K562 (cell line): ENCODE data around the gene PRR14. TPM values are rescaled to one million over a fixed set of nuclear protein-coding genes. Genes with fewer than 3 reads are reported as not detected.

Source experiments
- ATAC-seq: fragments of 200-7000 bp; cut with Tn5 transposase; 3 replicates; pipeline ENCODE4 v1.9.1; 2020; ENCODE audit warnings: moderate library complexity
- BruUV-seq: library from RNA; stranded (reverse); fragments of 400-500 nt; replicated peaks from 2 replicates; lab custom pipeline; 2021; lab: Mats Ljungman, UMichigan
- CTCF ChIA-PET: fragments of 300-600 bp; formaldehyde crosslinking; extraction: SDS; loops from one replicate; lab custom pipeline; 2021; ENCODE audit warnings: low intra/inter-chr PET ratio; lab: Yijun Ruan, JAX
- POLR2A ChIA-PET: fragments of 300-600, 350-650 bp; sonication (Branson Sonifier 250); formaldehyde crosslinking; extraction: SDS; loops from one replicate; lab custom pipeline; 2021; ENCODE audit warnings: antibody characterized with exemption, inconsistent platforms; lab: Yijun Ruan, JAX
- DNase-seq, 4 experiments: peaks; one replicate each; pipeline versions ENCODE4 v3.0.0 to v3.0.0-alpha.2; 2011 to 2018; ENCODE audit warnings: low spot score in 3 of 4, mixed read lengths in 3 of 4; ENCODE audit errors: extremely low read depth in 1 of 4
- FAIRE-seq: peaks from 2 replicates; lab custom pipeline; 2011; peaks lifted over from hg19 to GRCh38; lab: Jason Lieb, UNC
- H2AFZ ChIP-seq: 2 replicates; pipeline ENCODE4 v1.6.0; 2011; ENCODE audit warnings: low read depth, low read length, control low read depth, inconsistent platforms
- H3K27ac ChIP-seq: fragments of 200-600 bp; 3 replicates; pipeline ENCODE4 v1.8.0; 2011; ENCODE audit warnings: low read depth, mild to moderate bottlenecking, control low read depth, inconsistent platforms, low read length, moderate library complexity, mixed read lengths; ENCODE audit errors: extremely low read depth
- H3K27me3 ChIP-seq, 2 experiments: fragments of 300-600 bp in 1 of 2; 2 replicates in 1 of 2; 3 replicates in 1 of 2; pipeline versions ENCODE4 v1.6.0 to v1.8.0; 2011; ENCODE audit warnings: inconsistent platforms in 2 of 2, low read length in 2 of 2, mild to moderate bottlenecking in 1 of 2, mixed read lengths in 1 of 2, moderate library complexity in 1 of 2; ENCODE audit not compliant: control insufficient read depth in 2 of 2, insufficient read depth in 2 of 2
- H3K36me3 ChIP-seq: fragments of 300-600 bp; 3 replicates; pipeline ENCODE4 v1.8.0; 2011; ENCODE audit warnings: mild to moderate bottlenecking, low read length, inconsistent platforms; ENCODE audit not compliant: control insufficient read depth, insufficient read depth
- H3K4me1 ChIP-seq, 2 experiments: fragments of 200-600 bp in 1 of 2; replicated peaks in 1 of 2; 2 replicates in 1 of 2; 3 replicates in 1 of 2; pipeline versions ENCODE4 v1.5.1 to v1.8.0; 2011; ENCODE audit warnings: inconsistent platforms in 2 of 2, low read length in 2 of 2, mild to moderate bottlenecking in 1 of 2, mixed read lengths in 1 of 2, moderate library complexity in 1 of 2; ENCODE audit not compliant: control insufficient read depth in 2 of 2, insufficient read depth in 2 of 2
- H3K4me2 ChIP-seq: 2 replicates; pipeline ENCODE4 v1.6.1; 2011; ENCODE audit warnings: low read length, control low read depth, inconsistent platforms, mixed read lengths; ENCODE audit not compliant: insufficient read depth
- H3K4me3 ChIP-seq: fragments of 200-600 bp; sonication (generic), shearing (Covaris generic); 2 replicates; pipeline ENCODE4 v1.5.1; 2016; ENCODE audit warnings: control low read depth, inconsistent platforms
- H3K79me2 ChIP-seq: fragments of 200-600 bp; 3 replicates; pipeline ENCODE4 v1.8.0; 2011; ENCODE audit warnings: low read length, inconsistent platforms; ENCODE audit not compliant: control insufficient read depth, insufficient read depth
- H3K9ac ChIP-seq, 2 experiments: 2 replicates each; pipeline versions ENCODE4 v1.6.0 to v1.6.1; 2011; ENCODE audit warnings: low read depth in 2 of 2, low read length in 2 of 2, control low read depth in 1 of 2, inconsistent platforms in 1 of 2, mild to moderate bottlenecking in 1 of 2, mixed read lengths in 1 of 2; ENCODE audit not compliant: insufficient read depth in 1 of 2
- H3K9me1 ChIP-seq: one replicate; pipeline ENCODE4 v1.6.0; 2011; ENCODE audit warnings: inconsistent platforms, mild to moderate bottlenecking, low read length, moderate library complexity; ENCODE audit not compliant: control insufficient read depth, insufficient read depth
- H3K9me3 ChIP-seq: replicated peaks from 2 replicates; pipeline ENCODE4 v1.5.1; 2011; ENCODE audit warnings: low read depth, low read length, inconsistent platforms; ENCODE audit not compliant: control insufficient read depth, insufficient read depth
- H4K20me1 ChIP-seq: replicated peaks from 2 replicates; pipeline ENCODE4 v1.6.1; 2011; ENCODE audit warnings: low read length, inconsistent platforms, mixed read lengths; ENCODE audit not compliant: control insufficient read depth, insufficient read depth
- CBFA2T3 ChIP-seq: fragments of 450-650 bp; IDR thresholded peaks from 2 replicates; pipeline ENCODE4 v1.6.1; 2017
- CREB1 ChIP-seq, 2 experiments: sonication (generic) in 1 of 2; formaldehyde crosslinking in 1 of 2; IDR thresholded peaks; 2 replicates each; pipeline versions ENCODE4 v1.6.1 to v1.8.0; 2012 to 2022; ENCODE audit warnings: inconsistent platforms in 1 of 2, mild to moderate bottlenecking in 1 of 2, missing genetic modification reagents in 1 of 2, moderate library complexity in 1 of 2
- DIDO1 ChIP-seq: fragments of 450-650 bp; IDR thresholded peaks from 2 replicates; pipeline ENCODE4 v1.6.1; 2016; ENCODE audit warnings: low read depth, missing biosample characterization, missing genetic modification characterization
- DPF2 ChIP-seq: fragments of 450-650 bp; IDR thresholded peaks from 2 replicates; pipeline ENCODE4 v1.6.1; 2016
- FOXA1 ChIP-seq: fragments of 450-650 bp; IDR thresholded peaks from 2 replicates; pipeline ENCODE4 v1.6.1; 2016; ENCODE audit warnings: mild to moderate bottlenecking, borderline replicate concordance
- FOXK2 ChIP-seq, 2 experiments: fragments of 450-650 bp; IDR thresholded peaks in 1 of 2; conservative IDR thresholded peaks in 1 of 2; 2 replicates each; pipeline ENCODE4 v1.6.1; 2016; ENCODE audit warnings: low read depth in 2 of 2, mild to moderate bottlenecking in 1 of 2
- GATAD2A ChIP-seq: fragments of 450-650 bp; IDR thresholded peaks from 2 replicates; pipeline ENCODE4 v1.6.1; 2017
- IRF9 ChIP-seq: fragments of 450-650 bp; IDR thresholded peaks from 2 replicates; pipeline ENCODE4 v1.6.1; 2016; ENCODE audit warnings: missing biosample characterization, missing genetic modification characterization
- KAT8 ChIP-seq: fragments of 450-650 bp; IDR thresholded peaks from 2 replicates; pipeline ENCODE4 v1.6.1; 2016; ENCODE audit warnings: low read depth, mild to moderate bottlenecking
- KDM1A ChIP-seq, 2 experiments: fragments of 450-650 bp; IDR thresholded peaks; 2 replicates each; pipeline ENCODE4 v1.6.1; 2016; ENCODE audit warnings: mild to moderate bottlenecking in 2 of 2
- MAFG ChIP-seq: fragments of 450-650 bp; conservative IDR thresholded peaks from 2 replicates; pipeline ENCODE4 v1.6.1; 2016; ENCODE audit warnings: missing genetic modification characterization, missing compliant biosample characterization
- NCOA4 ChIP-seq: fragments of 450-650 bp; IDR thresholded peaks from 2 replicates; pipeline ENCODE4 v1.6.1; 2018; ENCODE audit warnings: mild to moderate bottlenecking; ENCODE audit not compliant: partially characterized antibody
- PYGO2 ChIP-seq: fragments of 450-650 bp; IDR thresholded peaks from 2 replicates; pipeline ENCODE4 v1.6.1; 2016; ENCODE audit warnings: mild to moderate bottlenecking, missing genetic modification characterization, moderate library complexity, missing compliant biosample characterization
- RBM34 ChIP-seq: fragments of 200-400 bp; formaldehyde crosslinking; IDR thresholded peaks from 2 replicates; pipeline ENCODE4 v1.6.1; 2018; ENCODE audit warnings: low read length, borderline replicate concordance; ENCODE audit not compliant: insufficient read depth
- TRIM24 ChIP-seq, 2 experiments: fragments of 450-650 bp; IDR thresholded peaks; 2 replicates each; pipeline ENCODE4 v1.6.1; 2016
- ZBTB17 ChIP-seq: fragments of 450-650 bp; formaldehyde crosslinking; IDR thresholded peaks from 2 replicates; pipeline ENCODE4 v1.4.0; 2020; ENCODE audit warnings: mild to moderate bottlenecking
- ZNF12 ChIP-seq: sonication (generic); formaldehyde crosslinking; IDR thresholded peaks from 2 replicates; pipeline ENCODE4 v1.4.0; 2020; ENCODE audit warnings: mild to moderate bottlenecking, missing genetic modification reagents
- ZNF766 ChIP-seq: fragments of 200-800 bp; sonication (Bioruptor generic); conservative IDR thresholded peaks from 2 replicates; pipeline ENCODE4 v1.6.1; 2016; ENCODE audit warnings: missing genetic modification characterization, missing compliant biosample characterization
- WGBS: fragments of 100-300 bp; shearing (Covaris generic); methylation state at CpG from one replicate; pipeline ENCODE4 v1.1.6; 2016; ENCODE audit warnings: low coverage, mixed read lengths; ENCODE audit not compliant: insufficient coverage; ENCODE audit errors: missing lambda C conversion rate; 5-methylcytosine and 5-hydroxymethylcytosine counted together
- in situ Hi-C: fragments of 300-500 bp; cut with MboI; formaldehyde crosslinking; loops from 4 replicates; pipeline ENCODE4 v1.15.0; 2018; ENCODE audit warnings: inconsistent platforms, mixed read lengths
- intact Hi-C: fragments of 100-400 bp; cut with micrococcal nuclease; formaldehyde crosslinking; loops from 2 replicates; pipeline ENCODE4 v1.14.2; 2022
- polyA plus RNA-seq, 8 experiments: library from polyadenylated mRNA; depleted of rRNA in 4 of 8; stranded (reverse) in 5 of 8; unstranded in 3 of 8; fragments of >200 nt; fragmentation: Nextera tagmentation in 2 of 8; fragmentation: Illumina TruSeq in 1 of 8; extraction: Ambion mirVana in 2 of 8; extraction: Trizol in 1 of 8; gene quantifications; 2 replicates each; pipeline versions ENCODE4 v1.2.1 to v1.2.3, GENCODE V29; 2011 to 2014; ENCODE audit warnings: inconsistent platforms in 1 of 8, missing spikeins in 1 of 8
- total RNA-seq, 7 experiments: library from RNA; depleted of rRNA in 6 of 7; stranded (reverse); fragments of >200 nt in 6 of 7; fragmentation: Illumina TruSeq in 2 of 7; extraction: Trizol in 2 of 7; gene quantifications; 2 replicates each; pipeline versions ENCODE4 v1.2.1 to v1.2.3, GENCODE V29; 2011 to 2021; ENCODE audit warnings: low replicate concordance in 1 of 7
- TF ChIP-seq, protein P1 (sequence below): fragments of 450-650 bp; formaldehyde crosslinking; IDR thresholded peaks from 2 replicates; pipeline ENCODE4 v1.4.0; 2020; ENCODE audit warnings: mild to moderate bottlenecking, moderate library complexity

The PRR14 gene
- total and polyA plus RNA-seq, 9 of the 15 experiments (the other 6 are each of a cell fraction or from before 2014, with no cell fraction given) = 2.2 to 63.1 (median 11.5) TPM

DNA sequence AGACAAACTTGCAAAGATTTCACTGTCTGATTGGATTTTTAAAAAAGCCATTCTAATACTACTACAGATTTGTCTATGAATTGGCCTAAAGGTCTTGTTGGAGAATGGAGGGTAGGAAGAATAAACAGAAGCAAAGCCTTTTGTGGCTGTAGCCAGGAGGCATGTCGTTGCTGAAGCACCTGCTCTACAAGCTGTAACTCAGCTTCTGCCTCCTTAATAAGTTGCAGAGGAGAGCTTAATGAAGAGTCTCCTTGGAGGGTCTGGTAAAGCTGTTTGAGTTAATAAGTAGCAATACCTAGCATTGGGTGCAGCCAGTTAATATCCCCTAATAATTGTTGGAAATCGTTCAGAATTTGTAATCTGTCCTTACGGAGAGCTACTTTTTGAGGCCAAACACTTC lies 30.6 kb upstream of the PRR14 start:
- Histone ChIP-seq H3K9me3 (peaks cover 16% of the 10 kb centered on the region), H3K4me2 (no peak overlapping the region), H3K79me2 (no peaks in the 10 kb centered on the region), H3K27ac (no peak overlapping the region), H4K20me1 (no peaks in the 10 kb centered on the region), H3K4me3 (no peak overlapping the region), H2AFZ (no peak overlapping the region), H3K36me3 (no peaks in the 10 kb centered on the region), H3K9ac (no peak overlapping the region), H3K9me1 (no peaks in the 10 kb centered on the region), H3K4me1 (peaks cover 9 to 10% of the 10 kb centered on the region in 2 experiments; a peak in 4 of 5 replicates), H3K27me3 (no peaks in the 10 kb centered on the region)
- FAIRE-seq = no peak
- 37% methylated on average over 3 of the region's 3 CpGs for WGBS
- ATAC-seq = no peak
- CTCF ChIA-PET = no interaction called here
- no TSS peak for BruUV-seq
- intact Hi-C loops = no loop called here
- no peak for TF ChIP-seq TRIM24 (IDR thresholded peaks at IDR 0.05)
- no peak for TF ChIP-seq DIDO1 (tag)
- TF ChIP-seq PYGO2 (tag) = no peak
- TF ChIP-seq KDM1A (IDR thresholded peaks at IDR 0.05) = no peak
- TF ChIP-seq CBFA2T3 = no peak
- no peak for TF ChIP-seq ZBTB17
- no peak for TF ChIP-seq ZNF12 (CRISPR knock-in tag)
- TF ChIP-seq MAFG (tag) = no peak
- TF ChIP-seq IRF9 (tag) = no peak
- no peak for TF ChIP-seq RBM34
- no peak for TF ChIP-seq FOXA1
- TF ChIP-seq GATAD2A = no peak
- no peak for TF ChIP-seq CREB1 (IDR thresholded peaks at IDR 0.05)
- no peak for TF ChIP-seq CREB1 (CRISPR knock-in tag; IDR thresholded peaks at IDR 0.05)
- no peak for TF ChIP-seq DPF2
- no peak for TF ChIP-seq NCOA4
- no peak for TF ChIP-seq FOXK2 (conservative IDR thresholded peaks at IDR 0.05 in 1 of 2, IDR thresholded peaks at IDR 0.05 in 1 of 2; ENCODE audit: low read depth in 2 of 2)
- TF ChIP-seq ZNF766 = no peak
- TF ChIP-seq, protein P1, sequence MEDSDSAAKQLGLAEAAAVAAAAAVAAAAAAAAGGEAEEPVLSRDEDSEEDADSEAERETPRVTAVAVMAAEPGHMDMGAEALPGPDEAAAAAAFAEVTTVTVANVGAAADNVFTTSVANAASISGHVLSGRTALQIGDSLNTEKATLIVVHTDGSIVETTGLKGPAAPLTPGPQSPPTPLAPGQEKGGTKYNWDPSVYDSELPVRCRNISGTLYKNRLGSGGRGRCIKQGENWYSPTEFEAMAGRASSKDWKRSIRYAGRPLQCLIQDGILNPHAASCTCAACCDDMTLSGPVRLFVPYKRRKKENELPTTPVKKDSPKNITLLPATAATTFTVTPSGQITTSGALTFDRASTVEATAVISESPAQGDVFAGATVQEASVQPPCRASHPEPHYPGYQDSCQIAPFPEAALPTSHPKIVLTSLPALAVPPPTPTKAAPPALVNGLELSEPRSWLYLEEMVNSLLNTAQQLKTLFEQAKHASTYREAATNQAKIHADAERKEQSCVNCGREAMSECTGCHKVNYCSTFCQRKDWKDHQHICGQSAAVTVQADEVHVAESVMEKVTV (CRISPR knock-in tag) = no peak
- no peak for TF ChIP-seq KAT8
- in situ Hi-C loops = loop anchor here (10.0 kb wide), 1 partner anchor 185 kb away; the partner anchor contains the start of gene DCTPP1
- no peak for DNase-seq
- POLR2A ChIA-PET = interaction anchor here (0.6 to 0.8 kb wide), 3 partner anchors 9 to 219 kb away, joined by 3 read pairs; no protein-coding TSS in a partner anchor
